Amniotic epithelial cell (primary cell): ENCODE measurements around the gene OLFML2A.

ENCODE experiments used
- DNase-seq: peaks from one replicate; pipeline ENCODE4 v3.0.0-alpha.2; 2010; ENCODE audit warnings: low read depth

Gene OLFML2A

GRCh38 chr9:124778575-124779367 lies 1.8 kb downstream of the OLFML2A start:
- DNase-seq: no peak

- DNase-seq: peak; percentile 91
Measured at GRCh38 chr9:124779368-124780059, 2.6 kb downstream of the OLFML2A start.

- DNase-seq: no peak
Measured at GRCh38 chr9:124780060-124780756, 3.3 kb downstream of the OLFML2A start.

GRCh38 chr9:124780757-124781151 lies 3.8 kb downstream of the OLFML2A start:
- DNase-seq: no peak

GRCh38 chr9:124781967-124782660 lies 5.2 kb downstream of the OLFML2A start:
- DNase-seq: no peak

GRCh38 chr9:124782661-124783574 lies 6.0 kb downstream of the OLFML2A start:
- DNase-seq: no peak

GRCh38 chr9:124783830-124784229 lies 6.9 kb downstream of the OLFML2A start:
- DNase-seq: no peak

GRCh38 chr9:124784509-124784908 lies 7.6 kb downstream of the OLFML2A start:
- peak; percentile 58 for DNase-seq

GRCh38 chr9:124786881-124787573 lies 10.1 kb downstream of the OLFML2A start:
- DNase-seq: no peak

GRCh38 chr9:124788542-124789217 lies 11.7 kb downstream of the OLFML2A start:
- no peak for DNase-seq

- no peak for DNase-seq
Measured at GRCh38 chr9:124789531-124789930, 12.6 kb downstream of the OLFML2A start.

- no peak for DNase-seq
Measured at GRCh38 chr9:124790301-124790700, 13.4 kb downstream of the OLFML2A start.

GRCh38 chr9:124790801-124791505 lies 14.0 kb downstream of the OLFML2A start:
- no peak for DNase-seq

- DNase-seq: no peak
Measured at GRCh38 chr9:124792257-124793014, 15.5 kb downstream of the OLFML2A start.

- DNase-seq: peak; percentile 89
Measured at GRCh38 chr9:124793015-124793541, 16.1 kb downstream of the OLFML2A start.

GRCh38 chr9:124794902-124795491 lies 18.1 kb downstream of the OLFML2A start:
- DNase-seq: no peak

- no peak for DNase-seq
Measured at GRCh38 chr9:124795881-124796431, 19.0 kb downstream of the OLFML2A start.
